GM23338 (cell line): ENCODE results near the gene CPTP. TPM values are rescaled to one million over a fixed set of nuclear protein-coding genes. Genes with fewer than 3 reads are reported as not detected.

Experiments used
- ATAC-seq: fragments of 200-7000 bp; cut with Tn5 transposase; 3 replicates; pipeline ENCODE4 v1.9.1; 2020
- DNase-seq: peaks from one replicate; pipeline ENCODE4 v3.0.0-alpha.2; 2015; ENCODE audit warnings: low spot score
- H2AFZ ChIP-seq: fragments of 200-600 bp; sonication (generic); 2 replicates; pipeline ENCODE4 v1.8.0; 2016; ENCODE audit warnings: antibody characterized with exemption, mild to moderate bottlenecking, moderate library complexity
- H3F3A ChIP-seq: fragments of 200-600 bp; sonication (generic); replicated peaks from 2 replicates; pipeline ENCODE4 v1.8.0; 2017; ENCODE audit warnings: antibody characterized with exemption, mixed run types, low read depth
- H3K27ac ChIP-seq: fragments of 200-600 bp; sonication (generic); 2 replicates; pipeline ENCODE4 v1.6.1; 2016; ENCODE audit warnings: low read depth
- H3K27me3 ChIP-seq: fragments of 200-600 bp; sonication (generic); 2 replicates; pipeline ENCODE4 v1.8.0; 2016; ENCODE audit warnings: mild to moderate bottlenecking, mixed run types, moderate library complexity; ENCODE audit not compliant: insufficient read depth
- H3K36me3 ChIP-seq: fragments of 200-600 bp; sonication (generic); 2 replicates; pipeline ENCODE4 v1.8.0; 2016; ENCODE audit warnings: mild to moderate bottlenecking; ENCODE audit not compliant: insufficient read depth
- H3K4me1 ChIP-seq: fragments of 200-600 bp; sonication (generic); 2 replicates; pipeline ENCODE4 v1.8.0; 2016; ENCODE audit warnings: mild to moderate bottlenecking, moderate library complexity; ENCODE audit not compliant: insufficient read depth
- H3K4me2 ChIP-seq: fragments of 200-600 bp; sonication (generic); 2 replicates; pipeline ENCODE4 v1.7.1; 2017; ENCODE audit warnings: mixed run types
- H3K4me3 ChIP-seq: fragments of 200-600 bp; sonication (generic); 2 replicates; pipeline ENCODE4 v1.6.1; 2016; ENCODE audit warnings: mixed run types
- H3K79me2 ChIP-seq: fragments of 200-600 bp; sonication (generic); replicated peaks from 2 replicates; pipeline ENCODE4 v1.8.0; 2017; ENCODE audit warnings: mild to moderate bottlenecking; ENCODE audit not compliant: insufficient read depth
- H3K9me2 ChIP-seq: fragments of 200-600 bp; sonication (generic); 2 replicates; pipeline ENCODE4 v1.8.0; 2017; ENCODE audit not compliant: insufficient read depth
- H4K20me1 ChIP-seq: fragments of 200-600 bp; sonication (generic); replicated peaks from 2 replicates; pipeline ENCODE4 v1.8.0; 2017; ENCODE audit warnings: mild to moderate bottlenecking; ENCODE audit not compliant: insufficient read depth
- H3K27ac Mint-ChIP-seq: 2 replicates; pipeline ENCODE4 v1.8.0; 2020; ENCODE audit warnings: inconsistent platforms, mild to moderate bottlenecking, moderate library complexity, mixed read lengths
- H3K27me3 Mint-ChIP-seq: 3 replicates; pipeline ENCODE4 v1.8.0; 2022; ENCODE audit warnings: low read depth, mild to moderate bottlenecking, moderate library complexity, mixed read lengths, inconsistent platforms; ENCODE audit not compliant: insufficient read depth, poor library complexity
- H3K36me3 Mint-ChIP-seq: 3 replicates; pipeline ENCODE4 v1.8.0; 2021; ENCODE audit warnings: low read depth, mild to moderate bottlenecking, inconsistent platforms, moderate library complexity, mixed read lengths
- H3K4me1 Mint-ChIP-seq: 3 replicates; pipeline ENCODE4 v1.8.0; 2020; ENCODE audit warnings: mild to moderate bottlenecking, inconsistent platforms, mixed read lengths
- H3K4me3 Mint-ChIP-seq: 3 replicates; pipeline ENCODE4 v1.8.0; 2021; ENCODE audit warnings: moderate library complexity, mild to moderate bottlenecking, inconsistent platforms, mixed read lengths
- H3K9me3 Mint-ChIP-seq: 3 replicates; pipeline ENCODE4 v1.8.0; 2020; ENCODE audit warnings: moderate library complexity, mild to moderate bottlenecking, inconsistent platforms, mixed read lengths
- CREB1 ChIP-seq: fragments of 250-450 bp; sonication (Bioruptor Pico); IDR thresholded peaks from 2 replicates; pipeline ENCODE4 v1.5.0; 2020; ENCODE audit warnings: low read depth, mild to moderate bottlenecking, moderate library complexity
- EZH2phosphoT487 ChIP-seq: fragments of 200-600 bp; sonication (generic); IDR thresholded peaks from one replicate; pipeline ENCODE4 v1.8.1; 2018; ENCODE audit warnings: antibody characterized with exemption; ENCODE audit not compliant: unreplicated experiment
- POLR2AphosphoS5 ChIP-seq: IDR thresholded peaks from 2 replicates; pipeline ENCODE4 v1.6.1; 2016; ENCODE audit warnings: antibody characterized with exemption, low read depth
- STAT1 ChIP-seq: IDR thresholded peaks from one replicate; pipeline ENCODE4 v1.6.1; 2016; ENCODE audit warnings: antibody characterized with exemption; ENCODE audit not compliant: unreplicated experiment
- ZNF114 ChIP-seq: fragments of 250-450 bp; sonication (Bioruptor Pico); IDR thresholded peaks from 2 replicates; pipeline ENCODE4 v1.5.0; 2020; ENCODE audit warnings: mild to moderate bottlenecking, moderate library complexity
- ZNF462 ChIP-seq: fragments of 250-450 bp; sonication (Bioruptor Pico); IDR thresholded peaks from 2 replicates; pipeline ENCODE4 v1.5.0; 2020; ENCODE audit warnings: mild to moderate bottlenecking, moderate library complexity
- polyA plus RNA-seq: library from polyadenylated mRNA; unstranded; fragments of >200 nt; fragmentation: Nextera tagmentation; extraction: Ambion mirVana; gene quantifications from 2 replicates; pipeline ENCODE4 v1.2.1, GENCODE V29; 2016
- total RNA-seq: library from RNA; depleted of rRNA; stranded (reverse); fragments of >200 nt; shearing (Covaris generic); gene quantifications from 2 replicates; pipeline ENCODE4 v1.2.3, GENCODE V29; 2014
- TF ChIP-seq, protein P1 (sequence below), 2 experiments: fragments of 200-600 bp in 1 of 2; sonication (generic) in 1 of 2; conservative IDR thresholded peaks; 2 replicates each; pipeline versions ENCODE4 v1.5.1 to v1.6.1; 2016 to 2017; ENCODE audit warnings: antibody characterized with exemption in 2 of 2, low read depth in 2 of 2, mild to moderate bottlenecking in 2 of 2, moderate library complexity in 1 of 2
- TF ChIP-seq, protein P2 (sequence below): IDR thresholded peaks from one replicate; pipeline ENCODE4 v1.6.1; 2018; ENCODE audit warnings: antibody characterized with exemption; ENCODE audit not compliant: unreplicated experiment

CPTP gene
- total and polyA plus RNA-seq, 2 experiments from 2014 or later: 8.1 to 13.5 TPM

DNA sequence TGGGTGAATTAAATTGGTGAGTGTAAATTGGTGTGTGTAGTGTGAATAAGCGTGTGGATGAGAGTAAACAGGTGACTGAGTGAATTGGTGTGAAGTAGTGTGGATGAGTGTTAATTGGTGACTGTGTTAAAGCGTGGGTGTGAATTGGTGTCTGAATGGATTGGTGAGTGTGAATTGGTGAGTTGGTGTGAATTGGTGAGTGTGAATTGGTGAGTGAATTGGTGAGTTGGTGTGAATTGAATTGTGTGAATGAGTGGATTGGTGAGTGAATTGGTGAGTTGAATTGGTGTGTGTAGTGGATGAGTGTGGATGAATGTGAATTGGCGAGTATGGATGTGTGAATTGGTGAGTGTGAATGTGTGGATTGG, 42.1 kb downstream of the CPTP start:
- DNase-seq: no peak
- peaks cover 18% of the 10 kb centered on the region; the same call in 1 of the 2 replicates for H3F3A ChIP-seq
- Mint-ChIP-seq H3K4me3 (no peak overlapping the region), H3K4me1 (peaks cover 6% of the 10 kb centered on the region; the same call in 2 of the 3 replicates), H3K27ac (no peak overlapping the region), H3K36me3 (no peaks in the 10 kb centered on the region), H3K9me3 (no peaks in the 10 kb centered on the region; the same call in 2 of the 3 replicates), H3K27me3 (peaks cover 8% of the 10 kb centered on the region)
- H4K20me1 ChIP-seq: no peaks in the 10 kb centered on the region
- no peaks in the 10 kb centered on the region for H3K27me3 ChIP-seq
- H3K27ac ChIP-seq: no peak overlapping the region
- no peak overlapping the region for H3K4me3 ChIP-seq
- H3K79me2 ChIP-seq: no peaks in the 10 kb centered on the region
- H3K36me3 ChIP-seq: no peaks in the 10 kb centered on the region
- ATAC-seq: no peak
- TF ChIP-seq ZNF462 (CRISPR knock-in tag) (no peak), ZNF114 (CRISPR knock-in tag) (no peak), CREB1 (CRISPR knock-in tag) (no peak), EZH2phosphoT487 (no peak), STAT1 (no peak), POLR2AphosphoS5 (no peak)
- TF ChIP-seq, protein P1, sequence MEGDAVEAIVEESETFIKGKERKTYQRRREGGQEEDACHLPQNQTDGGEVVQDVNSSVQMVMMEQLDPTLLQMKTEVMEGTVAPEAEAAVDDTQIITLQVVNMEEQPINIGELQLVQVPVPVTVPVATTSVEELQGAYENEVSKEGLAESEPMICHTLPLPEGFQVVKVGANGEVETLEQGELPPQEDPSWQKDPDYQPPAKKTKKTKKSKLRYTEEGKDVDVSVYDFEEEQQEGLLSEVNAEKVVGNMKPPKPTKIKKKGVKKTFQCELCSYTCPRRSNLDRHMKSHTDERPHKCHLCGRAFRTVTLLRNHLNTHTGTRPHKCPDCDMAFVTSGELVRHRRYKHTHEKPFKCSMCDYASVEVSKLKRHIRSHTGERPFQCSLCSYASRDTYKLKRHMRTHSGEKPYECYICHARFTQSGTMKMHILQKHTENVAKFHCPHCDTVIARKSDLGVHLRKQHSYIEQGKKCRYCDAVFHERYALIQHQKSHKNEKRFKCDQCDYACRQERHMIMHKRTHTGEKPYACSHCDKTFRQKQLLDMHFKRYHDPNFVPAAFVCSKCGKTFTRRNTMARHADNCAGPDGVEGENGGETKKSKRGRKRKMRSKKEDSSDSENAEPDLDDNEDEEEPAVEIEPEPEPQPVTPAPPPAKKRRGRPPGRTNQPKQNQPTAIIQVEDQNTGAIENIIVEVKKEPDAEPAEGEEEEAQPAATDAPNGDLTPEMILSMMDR (conservative IDR thresholded peaks at IDR 0.05; ENCODE audit: low read depth in 2 of 2): no peak
- TF ChIP-seq, protein P2, sequence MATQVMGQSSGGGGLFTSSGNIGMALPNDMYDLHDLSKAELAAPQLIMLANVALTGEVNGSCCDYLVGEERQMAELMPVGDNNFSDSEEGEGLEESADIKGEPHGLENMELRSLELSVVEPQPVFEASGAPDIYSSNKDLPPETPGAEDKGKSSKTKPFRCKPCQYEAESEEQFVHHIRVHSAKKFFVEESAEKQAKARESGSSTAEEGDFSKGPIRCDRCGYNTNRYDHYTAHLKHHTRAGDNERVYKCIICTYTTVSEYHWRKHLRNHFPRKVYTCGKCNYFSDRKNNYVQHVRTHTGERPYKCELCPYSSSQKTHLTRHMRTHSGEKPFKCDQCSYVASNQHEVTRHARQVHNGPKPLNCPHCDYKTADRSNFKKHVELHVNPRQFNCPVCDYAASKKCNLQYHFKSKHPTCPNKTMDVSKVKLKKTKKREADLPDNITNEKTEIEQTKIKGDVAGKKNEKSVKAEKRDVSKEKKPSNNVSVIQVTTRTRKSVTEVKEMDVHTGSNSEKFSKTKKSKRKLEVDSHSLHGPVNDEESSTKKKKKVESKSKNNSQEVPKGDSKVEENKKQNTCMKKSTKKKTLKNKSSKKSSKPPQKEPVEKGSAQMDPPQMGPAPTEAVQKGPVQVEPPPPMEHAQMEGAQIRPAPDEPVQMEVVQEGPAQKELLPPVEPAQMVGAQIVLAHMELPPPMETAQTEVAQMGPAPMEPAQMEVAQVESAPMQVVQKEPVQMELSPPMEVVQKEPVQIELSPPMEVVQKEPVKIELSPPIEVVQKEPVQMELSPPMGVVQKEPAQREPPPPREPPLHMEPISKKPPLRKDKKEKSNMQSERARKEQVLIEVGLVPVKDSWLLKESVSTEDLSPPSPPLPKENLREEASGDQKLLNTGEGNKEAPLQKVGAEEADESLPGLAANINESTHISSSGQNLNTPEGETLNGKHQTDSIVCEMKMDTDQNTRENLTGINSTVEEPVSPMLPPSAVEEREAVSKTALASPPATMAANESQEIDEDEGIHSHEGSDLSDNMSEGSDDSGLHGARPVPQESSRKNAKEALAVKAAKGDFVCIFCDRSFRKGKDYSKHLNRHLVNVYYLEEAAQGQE: no peak
- H3K9me2 ChIP-seq: no peaks in the 10 kb centered on the region
- no peak overlapping the region for H2AFZ ChIP-seq
- H3K4me1 ChIP-seq: peaks cover 7% of the 10 kb centered on the region; the same call in 1 of the 2 replicates
- no peak overlapping the region for H3K4me2 ChIP-seq
